Activated naive CD8-positive, alpha-beta T cell treated with anti-CD3 and anti-CD28 coated beads, Interleukin-2, amount 50 U/mL, for 24 hours (primary cell): ENCODE data around the gene TCEAL2.
"Not testable (repeated sequence)": the region's sequence is repeated elsewhere in the genome, so short reads cannot be mapped to it uniquely, and the experiment has no call there.

Experiments
- ATAC-seq: fragments of 150-1000 bp; cut with Tn5 transposase; one replicate; pipeline ENCODE4 v1.10.0; 2021
- DNase-seq: peaks from one replicate; pipeline ENCODE4 v3.0.0; 2021
- H3K27ac Mint-ChIP-seq: one replicate; pipeline ENCODE4 v1.8.0; 2021; ENCODE audit warnings: mild to moderate bottlenecking, mixed read lengths
- H3K27me3 Mint-ChIP-seq: one replicate; pipeline ENCODE4 v1.8.0; 2021; ENCODE audit warnings: mixed read lengths
- H3K36me3 Mint-ChIP-seq: one replicate; pipeline ENCODE4 v1.8.0; 2021; ENCODE audit warnings: low read depth, mixed read lengths
- H3K4me1 Mint-ChIP-seq: one replicate; pipeline ENCODE4 v1.8.0; 2021; ENCODE audit warnings: mixed read lengths
- H3K4me3 Mint-ChIP-seq: one replicate; pipeline ENCODE4 v1.8.0; 2021; ENCODE audit warnings: mild to moderate bottlenecking, moderate library complexity, mixed read lengths
- H3K9me3 Mint-ChIP-seq: one replicate; pipeline ENCODE4 v1.8.0; 2021; ENCODE audit warnings: mixed read lengths

The TCEAL2 gene

DNA sequence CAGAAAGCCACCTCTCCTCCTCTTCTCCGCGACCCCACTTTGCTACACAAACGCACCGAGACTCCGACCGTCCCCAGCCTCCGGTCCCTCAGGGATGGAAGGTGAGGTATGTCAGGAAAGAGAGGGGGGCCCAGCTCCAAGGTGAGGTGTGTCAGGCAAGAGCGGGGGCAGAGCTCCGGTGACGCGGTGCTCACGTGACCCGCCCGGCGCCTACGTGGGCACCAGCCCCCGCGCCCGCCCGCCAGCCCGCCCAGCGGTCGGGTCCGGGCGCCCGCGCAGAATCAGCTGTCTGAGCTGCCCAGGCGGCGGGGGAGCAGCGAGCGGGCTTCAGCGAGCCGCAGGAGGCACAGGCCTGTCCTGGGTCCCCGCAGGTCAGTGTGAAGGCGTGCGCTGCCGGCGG lies at the start of gene TCEAL2:
TCEAL2 (plus strand) TSS at position 244 of the 400 bp plus-strand sequence. CDS start 1,152 bp downstream, outside the sequence.
- H3K4me3 Mint-ChIP-seq: peak within 1 kb of the TSS; percentile 34
- not testable (repeated sequence) for H3K27ac Mint-ChIP-seq, H3K36me3 Mint-ChIP-seq, ATAC-seq, H3K4me1 Mint-ChIP-seq, H3K9me3 Mint-ChIP-seq, DNase-seq
- peaks cover 22% of the 10 kb centered on the region for H3K27me3 Mint-ChIP-seq

DNA sequence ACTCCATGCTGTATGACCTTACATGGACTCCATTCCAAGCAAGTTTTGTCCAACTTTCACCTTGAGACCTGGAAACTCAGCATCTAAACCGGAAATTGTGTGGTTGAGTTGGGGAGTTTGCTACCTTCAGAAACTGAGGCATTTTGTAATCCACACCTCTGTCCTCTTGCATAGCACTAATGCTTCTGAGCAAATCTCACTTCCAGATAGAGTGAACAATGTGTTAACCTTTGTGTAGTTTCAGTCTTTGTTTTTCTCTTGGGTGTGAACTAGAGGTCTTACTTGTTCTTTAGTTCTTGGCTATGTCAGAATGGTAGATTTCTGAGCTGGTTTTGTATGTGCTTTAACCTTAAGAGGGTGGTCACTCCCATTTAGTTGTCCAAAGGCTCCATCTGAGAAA lies 48.1 kb upstream of the TCEAL2 start:
- Mint-ChIP-seq H3K36me3 (no peaks in the 10 kb centered on the region), H3K4me3 (no peak overlapping the region), H3K27ac (no peak overlapping the region), H3K27me3 (peaks cover 3% of the 10 kb centered on the region), H3K9me3 (no peaks in the 10 kb centered on the region), H3K4me1 (no peaks in the 10 kb centered on the region)
- no peak for ATAC-seq
- DNase-seq: no peak

DNA sequence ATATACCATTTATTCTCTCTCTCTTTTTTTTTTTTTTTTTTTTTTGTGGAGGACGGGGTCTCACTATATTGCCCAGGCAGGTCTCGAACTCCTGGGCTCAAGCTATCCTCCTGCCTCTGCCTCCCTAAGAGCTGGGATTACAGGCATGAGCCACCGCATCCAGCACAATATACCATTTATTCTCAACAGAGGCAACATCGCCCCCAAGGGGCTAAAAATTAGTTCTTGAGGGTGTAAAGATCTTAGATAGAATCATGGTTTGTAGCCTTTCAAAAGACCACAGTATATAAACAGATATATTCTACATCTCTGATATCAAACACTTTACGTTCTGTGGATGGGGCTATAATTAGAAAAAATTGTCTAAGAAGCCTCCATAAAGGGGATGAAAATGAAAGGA lies 39.8 kb upstream of the TCEAL2 start:
- no peak for ATAC-seq
- Mint-ChIP-seq H3K4me1 (no peaks in the 10 kb centered on the region), H3K9me3 (no peaks in the 10 kb centered on the region), H3K4me3 (no peak overlapping the region), H3K27ac (no peak overlapping the region), H3K27me3 (peaks cover 2% of the 10 kb centered on the region), H3K36me3 (no peaks in the 10 kb centered on the region)
- DNase-seq: peak; percentile 3

DNA sequence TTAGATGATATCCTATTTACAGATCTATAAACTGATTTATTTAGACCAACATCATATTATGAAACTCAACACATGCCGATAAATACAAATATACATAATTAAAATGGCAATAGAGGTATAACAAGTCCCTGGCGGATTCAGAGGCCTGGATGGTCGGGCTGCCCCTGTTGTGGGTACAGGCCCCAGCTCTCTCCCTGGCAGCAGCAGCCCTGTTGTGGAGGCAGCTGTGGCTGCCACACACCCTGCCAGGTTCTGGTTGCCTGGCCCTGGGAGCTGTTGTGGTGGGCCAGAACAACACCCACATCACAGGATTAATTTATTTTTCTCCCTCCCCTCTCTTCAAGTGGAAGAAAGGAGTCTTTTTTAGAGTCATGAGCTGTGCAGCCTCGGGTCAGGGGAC lies 12.1 kb upstream of the TCEAL2 start:
- Mint-ChIP-seq H3K4me1 (no peaks in the 10 kb centered on the region), H3K36me3 (no peaks in the 10 kb centered on the region), H3K4me3 (no peak overlapping the region), H3K9me3 (no peaks in the 10 kb centered on the region), H3K27me3 (peaks cover 2% of the 10 kb centered on the region), H3K27ac (no peak overlapping the region)
- no peak for ATAC-seq
- no peak for DNase-seq

DNA sequence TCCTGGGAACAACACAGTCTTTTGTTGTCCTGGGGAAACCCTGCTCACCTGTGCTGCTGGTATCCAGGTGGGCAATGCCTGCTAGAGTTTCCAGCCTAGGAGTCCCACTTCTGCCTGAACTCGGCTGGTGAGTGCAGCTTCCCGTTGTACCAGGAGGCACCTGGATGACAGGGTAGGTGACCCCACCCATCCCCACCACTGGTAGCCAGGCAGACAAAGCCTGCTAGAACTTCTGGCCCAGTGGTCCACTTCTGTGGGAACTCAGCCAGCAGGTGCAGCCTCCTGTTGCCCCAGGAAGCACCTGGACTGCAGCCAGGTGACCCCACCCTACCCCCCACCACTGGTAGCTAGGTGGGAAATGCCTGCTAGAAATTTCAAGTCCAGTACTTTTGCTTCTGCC lies 9.7 kb upstream of the TCEAL2 start:
- H3K4me3 Mint-ChIP-seq: no peak overlapping the region
- no peak for DNase-seq
- H3K4me1 Mint-ChIP-seq: no peaks in the 10 kb centered on the region
- peaks cover 2% of the 10 kb centered on the region for H3K27me3 Mint-ChIP-seq
- no peak for ATAC-seq
- H3K27ac Mint-ChIP-seq: no peak overlapping the region
- H3K36me3 Mint-ChIP-seq: no peaks in the 10 kb centered on the region
- no peaks in the 10 kb centered on the region for H3K9me3 Mint-ChIP-seq

DNA sequence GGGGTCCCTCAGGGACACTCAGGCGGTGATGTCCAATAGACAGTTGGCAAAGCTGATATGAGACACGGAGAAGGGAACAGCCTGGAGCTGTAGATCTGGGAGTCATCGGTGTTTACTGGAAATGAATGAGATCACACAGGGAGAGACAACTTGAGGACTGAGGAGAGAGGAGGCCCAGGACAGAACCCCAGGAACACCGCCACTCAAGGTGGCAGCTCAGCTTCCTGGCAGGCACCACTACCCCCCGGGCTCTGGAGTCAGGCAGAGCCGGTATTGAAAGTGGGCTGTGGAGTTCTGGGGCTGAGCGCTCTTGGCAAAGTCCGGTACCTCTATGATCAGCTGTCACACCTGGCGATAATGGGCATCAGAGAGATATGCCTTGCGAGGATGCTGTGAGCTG lies 465 bp upstream of the TCEAL2 start:
- not testable (repeated sequence) for ATAC-seq, H3K9me3 Mint-ChIP-seq, H3K27ac Mint-ChIP-seq, DNase-seq, H3K36me3 Mint-ChIP-seq, H3K4me1 Mint-ChIP-seq
- Mint-ChIP-seq H3K4me3 (peak overlapping the region; percentile 34), H3K27me3 (peaks cover 22% of the 10 kb centered on the region)

DNA sequence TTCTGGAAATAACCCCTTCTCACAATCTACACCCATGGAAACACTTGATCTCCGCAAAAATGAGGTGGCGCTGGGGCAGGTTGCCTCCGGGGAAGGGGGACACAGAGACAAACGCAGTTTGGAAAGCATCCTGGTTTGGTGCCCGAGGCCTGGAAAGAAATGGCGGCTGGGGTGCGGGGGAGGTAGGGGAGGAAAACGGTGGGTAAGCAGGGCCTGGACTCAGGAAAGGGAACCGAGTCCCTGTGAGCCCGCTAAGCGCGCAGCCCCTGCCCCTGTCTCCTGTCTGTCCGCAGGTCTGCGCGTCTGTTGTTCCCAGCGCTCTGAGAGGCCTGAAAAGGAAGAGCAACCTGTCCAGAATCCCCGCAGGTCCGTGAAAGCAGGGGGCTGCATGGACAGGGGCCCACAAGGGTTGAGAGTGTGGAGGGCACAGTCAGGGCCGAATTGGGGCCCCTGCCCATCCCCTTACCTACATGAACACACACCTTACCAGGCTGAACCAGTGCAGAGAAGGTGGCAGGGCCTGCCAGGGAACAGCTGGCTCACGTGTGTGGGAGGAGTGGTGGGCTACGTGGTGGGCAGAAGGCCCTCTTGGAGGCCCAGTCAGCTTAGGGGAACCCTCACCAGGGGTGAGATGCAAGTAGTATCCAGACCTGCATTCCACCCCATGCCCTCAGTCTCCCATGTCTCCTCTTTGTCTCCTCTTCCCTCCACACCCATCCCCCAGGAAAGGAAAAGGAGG lies 770 bp downstream of the TCEAL2 start:
- not testable (repeated sequence) for ATAC-seq, H3K4me1 Mint-ChIP-seq, H3K9me3 Mint-ChIP-seq, DNase-seq, H3K27ac Mint-ChIP-seq, H3K36me3 Mint-ChIP-seq
- peaks cover 24% of the 10 kb centered on the region for H3K27me3 Mint-ChIP-seq
- H3K4me3 Mint-ChIP-seq: peak overlapping the region; percentile 21

DNA sequence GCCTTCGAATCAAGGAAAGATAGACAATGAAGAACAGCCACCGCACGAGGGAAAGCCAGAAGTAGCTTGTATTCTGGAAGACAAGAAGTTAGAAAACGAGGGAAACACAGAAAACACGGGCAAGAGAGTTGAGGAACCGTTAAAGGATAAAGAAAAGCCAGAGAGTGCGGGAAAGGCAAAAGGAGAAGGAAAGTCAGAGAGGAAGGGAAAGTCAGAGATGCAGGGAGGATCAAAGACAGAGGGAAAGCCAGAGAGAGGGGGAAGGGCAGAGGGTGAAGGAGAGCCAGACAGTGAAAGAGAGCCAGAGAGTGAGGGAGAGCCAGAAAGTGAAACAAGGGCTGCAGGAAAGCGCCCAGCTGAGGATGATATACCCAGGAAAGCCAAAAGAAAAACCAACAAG lies 1.4 kb downstream of the TCEAL2 start:
- H3K4me1 Mint-ChIP-seq: peaks cover 4% of the 10 kb centered on the region
- H3K27me3 Mint-ChIP-seq: peaks cover 24% of the 10 kb centered on the region
- H3K9me3 Mint-ChIP-seq: no peaks in the 10 kb centered on the region
- ATAC-seq (no peak), DNase-seq (no peak)
- H3K36me3 Mint-ChIP-seq: no peaks in the 10 kb centered on the region
- no peak overlapping the region for H3K27ac Mint-ChIP-seq
- H3K4me3 Mint-ChIP-seq: no peak overlapping the region

DNA sequence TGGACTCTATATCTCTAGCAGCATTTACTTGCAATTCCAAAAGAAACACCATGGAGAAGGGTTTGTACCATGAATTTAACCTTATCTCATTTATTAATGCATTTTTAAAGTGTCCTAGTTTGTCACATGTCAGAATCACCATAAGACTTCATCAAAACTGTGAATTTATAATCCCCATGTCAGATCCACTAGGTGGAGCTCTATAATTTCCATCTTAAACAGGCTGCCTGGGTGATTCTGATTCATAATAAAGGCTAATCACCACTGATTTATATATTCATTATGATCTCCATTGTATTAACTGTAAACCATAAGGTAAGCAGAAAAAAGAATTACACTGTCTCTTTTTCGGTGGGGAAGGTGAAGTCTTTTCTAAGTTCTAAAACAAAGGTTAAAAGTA lies 4.0 kb downstream of the TCEAL2 start:
- Mint-ChIP-seq H3K4me3 (no peak overlapping the region), H3K27ac (no peak overlapping the region), H3K4me1 (peaks cover 4% of the 10 kb centered on the region), H3K27me3 (peaks cover 24% of the 10 kb centered on the region), H3K36me3 (no peaks in the 10 kb centered on the region), H3K9me3 (no peaks in the 10 kb centered on the region)
- no peak for DNase-seq
- ATAC-seq: no peak

DNA sequence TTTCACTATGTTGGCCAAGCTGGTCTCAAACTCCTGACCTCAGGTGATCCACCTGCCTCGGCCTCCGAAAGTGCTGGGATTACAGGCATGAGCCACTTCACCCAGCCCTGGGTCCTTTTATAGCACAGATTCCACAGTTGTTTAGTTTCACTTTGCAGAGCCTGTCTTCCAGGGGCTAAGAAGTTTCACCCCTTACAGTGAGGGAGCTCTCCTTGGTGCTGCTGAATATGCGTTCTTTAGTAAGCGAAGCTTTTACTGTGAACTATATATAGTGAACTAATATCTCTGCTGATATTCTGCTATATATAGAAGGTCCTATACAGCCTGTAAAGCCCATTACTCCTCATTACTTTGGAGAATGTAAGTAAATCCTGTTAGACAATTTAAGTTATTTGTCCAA lies 12.6 kb downstream of the TCEAL2 start:
- no peak overlapping the region for H3K27ac Mint-ChIP-seq

DNA sequence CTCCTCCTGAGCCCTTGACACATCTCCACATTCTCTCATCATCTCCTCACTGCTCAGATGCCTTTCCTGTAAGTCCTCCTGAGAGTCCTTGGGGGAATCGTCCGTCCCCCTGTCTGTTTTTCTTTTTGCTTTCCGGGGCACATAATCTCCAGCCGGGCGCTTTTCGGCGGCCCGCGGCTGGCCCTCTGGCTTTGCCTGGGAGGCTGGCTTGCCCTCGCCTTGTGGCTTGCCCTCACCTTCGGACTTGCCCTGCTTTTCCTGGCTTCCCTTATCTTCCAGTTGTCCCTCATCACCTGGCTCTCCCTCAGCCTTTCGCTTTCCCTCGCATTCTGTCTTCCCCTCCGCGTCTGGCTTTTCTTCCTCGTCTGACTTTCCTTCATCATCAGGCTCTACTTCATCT lies 15.4 kb downstream of the TCEAL2 start:
- H3K4me3 Mint-ChIP-seq, ATAC-seq: not testable (repeated sequence)

More for the DNA sequence above, 12.6 kb downstream of the TCEAL2 start:
- no peak for ATAC-seq
- H3K36me3 Mint-ChIP-seq: no peaks in the 10 kb centered on the region
- peaks cover 17% of the 10 kb centered on the region for H3K27me3 Mint-ChIP-seq
- DNase-seq: no peak
- H3K4me3 Mint-ChIP-seq: no peak overlapping the region
- H3K9me3 Mint-ChIP-seq: no peaks in the 10 kb centered on the region
- H3K4me1 Mint-ChIP-seq: no peaks in the 10 kb centered on the region

DNA sequence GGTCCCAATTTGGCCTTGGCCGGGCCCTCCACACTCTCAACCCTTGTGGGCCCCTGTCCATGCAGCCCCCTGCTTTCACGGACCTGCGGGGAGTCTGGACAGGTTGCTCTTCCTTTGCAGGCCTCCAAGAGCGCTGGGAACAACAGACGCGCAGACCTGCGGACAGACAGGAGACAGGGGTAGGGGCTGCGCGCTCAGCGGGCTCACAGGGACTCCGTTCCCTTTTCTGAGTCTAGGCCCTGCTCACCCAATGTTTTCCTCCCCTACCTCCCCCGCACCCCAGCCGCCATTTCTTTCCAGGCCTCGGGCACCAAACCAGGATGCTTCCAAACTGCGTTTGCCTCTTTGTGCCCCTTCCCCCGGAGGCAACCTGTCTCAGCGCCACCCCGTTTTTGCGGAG lies 16.2 kb downstream of the TCEAL2 start:
- not testable (repeated sequence) for ATAC-seq, H3K4me1 Mint-ChIP-seq, H3K9me3 Mint-ChIP-seq, DNase-seq, H3K4me3 Mint-ChIP-seq, H3K27ac Mint-ChIP-seq, H3K36me3 Mint-ChIP-seq
- peaks cover 20% of the 10 kb centered on the region for H3K27me3 Mint-ChIP-seq

More for the DNA sequence above, 15.4 kb downstream of the TCEAL2 start:
- not testable (repeated sequence) for H3K9me3 Mint-ChIP-seq, DNase-seq, H3K4me1 Mint-ChIP-seq, H3K27ac Mint-ChIP-seq, H3K36me3 Mint-ChIP-seq
- peaks cover 20% of the 10 kb centered on the region for H3K27me3 Mint-ChIP-seq

DNA sequence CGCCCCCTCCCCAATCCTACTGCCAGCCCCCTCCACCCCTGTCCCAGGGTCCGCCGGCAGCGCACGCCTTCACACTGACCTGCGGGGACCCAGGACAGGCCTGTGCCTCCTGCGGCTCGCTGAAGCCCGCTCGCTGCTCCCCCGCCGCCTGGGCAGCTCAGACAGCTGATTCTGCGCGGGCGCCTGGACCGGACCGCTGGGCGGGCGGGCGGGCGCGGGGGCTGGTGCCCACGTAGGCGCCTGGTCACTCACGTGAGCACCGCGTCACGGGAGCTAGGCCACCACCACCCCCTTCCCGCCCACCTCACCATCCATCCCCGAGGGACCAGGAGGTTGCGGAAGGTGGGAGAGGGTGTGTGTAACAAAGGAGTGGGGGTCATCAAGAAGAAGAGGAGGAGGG lies 16.8 kb downstream of the TCEAL2 start, which contains the start of gene TCEAL6:
TCEAL6 (minus strand) TSS at position 208 of the 400 bp plus-strand sequence.
- H3K27me3 Mint-ChIP-seq: peaks cover 18% of the 10 kb centered on the region
- H3K9me3 Mint-ChIP-seq, ATAC-seq, DNase-seq, H3K36me3 Mint-ChIP-seq, H3K27ac Mint-ChIP-seq, H3K4me1 Mint-ChIP-seq, H3K4me3 Mint-ChIP-seq: not testable (repeated sequence)

DNA sequence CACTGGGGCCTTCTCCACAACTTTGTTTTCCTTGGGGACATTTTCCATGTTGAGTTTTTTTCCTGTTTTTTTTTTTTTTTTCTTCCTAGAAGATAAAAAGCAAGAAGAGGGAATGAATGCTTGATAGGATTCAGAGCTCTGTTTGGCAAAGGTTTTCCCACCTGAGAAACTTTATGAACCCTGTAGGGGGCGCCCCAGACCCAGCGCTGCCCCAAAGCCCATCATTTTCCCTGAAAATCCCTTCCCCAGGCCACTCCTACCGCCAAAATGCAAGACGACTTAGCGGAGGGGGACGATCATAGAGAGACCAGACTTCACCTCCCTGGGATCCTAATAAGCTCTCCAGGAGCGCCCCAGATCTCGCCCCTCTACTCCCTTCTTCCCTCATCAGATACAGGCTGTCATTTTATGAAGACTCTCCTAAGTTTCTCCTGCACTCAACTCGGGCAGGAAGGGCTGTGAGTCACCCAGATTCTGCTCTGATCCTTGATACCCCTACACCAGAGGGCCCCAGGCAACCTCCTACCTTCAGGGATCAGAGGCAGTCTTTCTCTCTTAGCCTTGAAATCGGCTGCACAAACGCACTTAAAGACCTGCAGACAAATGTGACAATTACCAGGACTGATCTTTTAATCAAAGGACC lies 28.9 kb downstream of the TCEAL2 start:
- H3K36me3 Mint-ChIP-seq: no peaks in the 10 kb centered on the region
- H3K4me1 Mint-ChIP-seq: peaks cover 14% of the 10 kb centered on the region
- H3K27ac Mint-ChIP-seq: no peak overlapping the region
- H3K27me3 Mint-ChIP-seq: peaks cover 3% of the 10 kb centered on the region
- DNase-seq (peak; percentile 17), ATAC-seq (peak; percentile 18)
- H3K9me3 Mint-ChIP-seq: no peaks in the 10 kb centered on the region
- H3K4me3 Mint-ChIP-seq: peak overlapping the region; percentile 91
